GM19328 (cell line): ENCODE data around the gene SNAPC4.

ENCODE experiments used
- ATAC-seq: cut with Tn5 transposase; IDR thresholded peaks from one replicate; pipeline ENCODE4 v1.9.1; 2021; ENCODE audit warnings: mild to moderate bottlenecking, moderate library complexity; ENCODE audit not compliant: unreplicated experiment

Gene SNAPC4

DNA sequence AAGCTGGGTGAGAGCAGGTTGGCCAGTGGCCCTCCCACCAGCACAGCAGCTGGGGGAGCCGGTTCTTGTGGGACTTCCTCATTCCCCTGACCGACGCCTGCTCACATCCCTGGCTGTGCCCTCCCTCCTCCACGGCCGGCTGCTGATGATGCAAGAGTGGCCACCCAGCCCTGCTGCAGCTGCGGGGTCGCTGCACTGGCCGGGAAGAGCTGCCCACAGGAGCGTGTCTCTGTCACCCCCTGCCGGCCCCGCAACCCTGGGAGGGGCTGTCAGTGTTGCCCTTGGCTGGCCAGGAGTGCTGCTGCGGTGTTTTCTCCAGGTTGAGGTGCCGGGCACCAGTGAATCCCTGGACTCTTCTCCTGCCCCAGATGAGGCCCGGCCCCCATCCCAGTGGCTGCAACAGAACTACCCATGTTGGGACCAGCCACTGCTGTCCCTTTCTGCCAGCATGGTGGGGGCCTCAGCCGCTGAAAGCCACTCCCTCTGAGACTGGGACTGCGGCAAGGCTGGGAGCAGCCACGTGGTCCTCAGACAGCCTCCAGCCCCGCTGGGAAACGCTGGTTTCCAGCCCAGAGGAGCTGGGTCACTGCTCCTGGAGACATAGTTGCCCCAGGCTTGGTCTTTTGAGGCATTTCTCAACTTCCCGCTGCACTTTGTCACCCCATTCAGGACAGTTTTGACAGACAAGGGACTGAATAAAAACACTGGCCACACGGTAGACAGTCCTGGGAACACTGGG lies 27.2 kb downstream of the SNAPC4 start:
- ATAC-seq, result no peak

DNA sequence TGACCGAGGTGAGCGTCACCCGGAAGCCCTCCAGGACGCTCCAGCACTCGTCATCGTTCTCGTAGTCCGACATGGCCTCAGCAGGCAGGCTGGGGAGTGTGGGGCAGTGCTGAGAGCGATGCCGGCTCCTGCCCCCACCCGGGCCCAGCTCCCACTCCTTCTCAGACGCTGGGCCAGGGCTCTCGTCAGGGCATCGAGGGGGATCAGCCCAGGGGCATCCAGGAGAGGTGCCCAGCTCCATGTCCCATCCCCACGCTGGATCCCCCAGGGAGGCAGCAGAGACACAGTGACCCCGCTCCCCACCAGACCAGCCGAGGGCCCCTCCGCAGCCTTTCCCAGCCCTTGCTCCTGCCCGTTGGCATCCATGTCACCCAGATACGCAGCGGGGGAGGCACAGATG lies 28.0 kb downstream of the SNAPC4 start:
- no peak for ATAC-seq

DNA sequence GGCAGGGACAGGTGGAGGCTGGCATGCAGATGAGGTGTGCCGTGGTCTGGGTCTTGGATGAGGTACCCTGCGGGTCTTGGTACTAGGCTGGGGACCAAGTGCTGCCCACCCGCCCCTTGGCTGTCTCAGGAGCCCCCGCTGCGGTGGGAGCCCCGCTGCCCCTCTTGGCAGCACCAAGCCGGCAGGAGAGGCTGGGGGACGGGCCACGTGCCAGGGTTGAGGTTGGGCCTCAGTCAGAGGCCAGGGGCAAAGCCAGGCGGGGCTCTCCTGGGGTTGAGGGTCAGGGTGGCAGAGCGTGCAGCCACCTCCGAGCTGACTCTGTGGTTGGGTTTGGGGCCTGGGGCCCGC lies 28.5 kb downstream of the SNAPC4 start:
- no peak for ATAC-seq

DNA sequence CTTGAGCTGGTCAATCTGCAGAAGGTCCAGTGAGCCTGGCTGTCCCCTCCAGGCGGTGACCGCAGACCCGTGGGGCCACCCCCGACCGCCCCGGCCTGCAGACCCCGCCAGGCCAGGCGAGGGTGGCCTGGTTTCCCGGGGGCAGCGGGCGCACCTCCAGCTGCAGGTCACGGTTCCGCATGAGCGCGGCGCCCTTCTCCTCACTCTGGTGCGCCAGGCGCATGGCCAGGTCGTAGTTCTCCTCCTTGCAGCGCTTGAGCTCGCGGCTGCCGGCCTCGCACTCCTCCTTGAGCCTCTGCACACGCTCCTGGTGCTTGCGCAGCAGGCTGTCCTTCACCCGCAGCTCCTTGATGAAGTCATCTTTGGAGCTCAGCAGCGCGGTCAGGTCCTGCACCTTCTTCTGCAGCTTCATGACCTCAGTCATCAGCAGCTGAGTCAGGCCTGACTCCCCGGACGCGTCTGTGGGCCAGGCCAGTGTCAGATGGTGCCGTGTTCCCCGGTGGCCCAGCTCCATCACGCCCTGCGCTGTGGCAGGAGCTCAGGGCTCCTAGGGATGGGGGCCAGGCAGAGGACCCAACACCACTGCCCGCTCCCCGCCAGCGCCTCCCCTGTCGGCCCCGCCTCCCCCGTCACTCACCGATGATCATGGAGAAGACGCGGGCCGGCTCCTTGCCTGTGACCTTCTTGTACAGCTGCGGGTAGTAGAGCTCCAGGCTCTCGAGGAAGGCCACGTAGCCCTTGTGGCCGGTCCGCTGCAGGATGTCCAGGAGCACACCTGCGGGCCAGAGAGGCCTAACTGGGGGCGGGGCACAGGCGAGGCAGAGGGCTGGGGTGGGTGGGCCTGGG lies 29.1 kb downstream of the SNAPC4 start:
- no peak for ATAC-seq

DNA sequence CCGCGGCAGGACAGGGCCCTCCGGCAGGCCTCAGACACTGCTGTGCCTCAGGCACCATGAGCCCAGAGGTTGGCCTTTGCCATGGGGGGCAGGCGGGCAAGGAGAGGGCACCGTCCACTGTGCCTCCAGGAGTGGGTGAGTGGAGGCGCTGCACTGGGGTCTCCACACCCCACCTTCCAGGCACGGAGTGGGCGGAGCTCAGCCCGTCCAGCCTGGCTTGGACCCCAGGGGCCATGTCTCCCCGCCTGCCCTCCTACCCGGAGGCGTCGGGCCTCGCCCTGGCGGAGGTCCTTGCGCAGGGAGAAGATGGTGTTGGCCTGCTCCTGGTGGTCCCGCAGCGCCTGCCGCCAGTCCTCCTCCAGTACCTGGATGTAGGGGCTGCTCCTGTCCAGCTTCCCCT lies 29.9 kb downstream of the SNAPC4 start:
- ATAC-seq, result no peak

DNA sequence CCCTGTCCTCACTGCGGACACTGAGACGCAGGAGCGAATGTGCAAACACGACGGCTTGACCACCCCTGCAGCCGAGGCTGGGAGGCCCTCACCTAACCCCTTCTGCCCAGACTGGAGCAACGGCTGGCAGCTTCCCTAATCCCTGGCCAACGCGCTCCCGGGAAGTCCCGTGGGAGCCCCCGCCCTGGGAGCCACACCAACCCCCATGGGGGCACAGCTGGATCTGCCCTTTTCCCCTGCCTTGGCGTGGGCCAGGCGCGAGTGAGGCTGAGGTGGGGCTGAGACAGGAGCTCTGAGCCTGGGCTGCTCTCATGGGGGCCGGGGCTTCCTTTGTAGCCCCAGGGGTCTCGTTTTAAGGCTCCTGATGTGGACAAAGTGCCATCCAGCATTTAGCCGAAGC lies 31.8 kb downstream of the SNAPC4 start:
- ATAC-seq, result no peak

DNA sequence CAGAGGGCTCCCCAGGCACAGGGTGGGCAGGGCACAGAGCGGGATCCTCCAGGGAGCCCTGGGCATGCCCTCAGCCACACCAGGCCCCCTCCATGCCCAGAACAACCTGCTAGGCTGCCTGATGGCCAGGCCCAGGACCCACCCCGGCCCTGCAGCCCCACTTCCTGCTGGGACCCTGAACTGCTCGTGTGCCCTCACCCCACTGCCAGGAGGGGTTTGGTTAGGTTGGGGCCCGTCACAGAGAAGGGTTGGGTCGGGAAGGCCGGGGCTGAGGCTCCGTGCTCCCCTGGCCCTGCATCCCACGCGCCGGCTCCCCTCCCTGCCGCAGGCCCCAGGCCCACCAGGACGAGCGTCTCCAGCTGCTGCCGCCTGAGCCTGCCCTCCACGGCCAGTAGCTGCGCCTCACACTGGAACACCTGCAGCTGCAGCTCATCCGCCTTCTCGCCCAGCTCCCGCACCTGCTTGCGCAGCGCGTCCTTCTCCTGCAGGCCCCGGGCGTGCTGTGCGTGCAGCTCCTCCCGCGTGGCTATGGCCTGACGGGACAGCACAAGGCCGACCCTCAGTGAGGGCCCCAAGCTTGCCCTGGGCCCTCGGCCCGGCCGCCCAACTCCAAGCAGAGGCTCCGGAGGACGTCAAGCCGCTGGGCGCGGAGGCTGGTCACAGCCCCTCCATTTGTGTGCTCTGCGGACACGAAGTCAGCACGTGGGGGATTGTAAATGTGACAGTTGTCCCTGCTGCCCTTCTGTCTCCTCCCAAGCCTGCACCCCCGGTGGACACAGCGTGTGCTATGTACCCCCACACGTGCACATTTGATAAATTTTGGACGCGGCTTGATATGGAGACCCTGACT lies 32.4 kb downstream of the SNAPC4 start:
- ATAC-seq, result no peak

DNA sequence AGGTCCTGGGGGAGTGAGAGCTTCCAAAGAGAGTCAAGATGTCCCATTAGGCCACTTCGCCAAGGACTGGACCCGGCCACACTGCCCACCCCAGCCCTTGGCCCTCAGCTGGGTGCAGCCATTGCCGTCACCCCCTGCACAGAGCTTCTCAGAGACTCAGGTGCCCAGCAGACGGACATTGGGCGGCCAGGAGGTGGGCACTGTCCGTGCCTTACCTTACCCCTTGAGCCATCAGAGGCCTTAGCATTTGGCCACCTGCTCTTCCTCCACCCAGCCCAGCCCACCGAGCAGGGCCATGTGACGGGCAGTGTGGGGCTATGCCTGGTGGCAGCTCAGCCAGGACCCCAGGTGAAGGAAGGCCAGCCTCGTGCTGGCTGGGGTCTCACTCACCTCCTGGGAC lies 33.1 kb downstream of the SNAPC4 start:
- ATAC-seq, result no peak

DNA sequence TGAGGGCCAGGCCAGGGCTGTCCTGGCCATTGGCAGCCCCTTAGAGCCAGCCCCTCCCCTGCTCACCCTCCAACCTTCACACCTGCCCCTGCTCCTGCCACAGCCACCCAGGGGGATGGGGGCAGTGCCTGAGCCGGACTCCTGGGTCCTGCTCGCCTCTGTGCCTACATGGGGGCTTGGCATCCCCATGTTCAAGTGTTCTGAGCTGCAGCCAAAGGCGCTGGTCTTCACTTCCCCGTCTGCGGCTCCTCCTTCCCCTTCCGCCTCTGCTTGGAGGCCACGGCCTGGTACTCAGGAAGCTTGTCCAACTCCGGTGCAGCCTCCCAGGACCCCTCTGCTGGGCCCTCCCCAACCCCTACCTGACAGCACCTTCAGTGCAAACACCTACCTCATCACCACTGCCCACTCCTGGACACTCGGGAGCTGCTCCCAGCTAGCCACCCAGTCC lies 34.2 kb downstream of the SNAPC4 start:
- ATAC-seq, result no peak

DNA sequence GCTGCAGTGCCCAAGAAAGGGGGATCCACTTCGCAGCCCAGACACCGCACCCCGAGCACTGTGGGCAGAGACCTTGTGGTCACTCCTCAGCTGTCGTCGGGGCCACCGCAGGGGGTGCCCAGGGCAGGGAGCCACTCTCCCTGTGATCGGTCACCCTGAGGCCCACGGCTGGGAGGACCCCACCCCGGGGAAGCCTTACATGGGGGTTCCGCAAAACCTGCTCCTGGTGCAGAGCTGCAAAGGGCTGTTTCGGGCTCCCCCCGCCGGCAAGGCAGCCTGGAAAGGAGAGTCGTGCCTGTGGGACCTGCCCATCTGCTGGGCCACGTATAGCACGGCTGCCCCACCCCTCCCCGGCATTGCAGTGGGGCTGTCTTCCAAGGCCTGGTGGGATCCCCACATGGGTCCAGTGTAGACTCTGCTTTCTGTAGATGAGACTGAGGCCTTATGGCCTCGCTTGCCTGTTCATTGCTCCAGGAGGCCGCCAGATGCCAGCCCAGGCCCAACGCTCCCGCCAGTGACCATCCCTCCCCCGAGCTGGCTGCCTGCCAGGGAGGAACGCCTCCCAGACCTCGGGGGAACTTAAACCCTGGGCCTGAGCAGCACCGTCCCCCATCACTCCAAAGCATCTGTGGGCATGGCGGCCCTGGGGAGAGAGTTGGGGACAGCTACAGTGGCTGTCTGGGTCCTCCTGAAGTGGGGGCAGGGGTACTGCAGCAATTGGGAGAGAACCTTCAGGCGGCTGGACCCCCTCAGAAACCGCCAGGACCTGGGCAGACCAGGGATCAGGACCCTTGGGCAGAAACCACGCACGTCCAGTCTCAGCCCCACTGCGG lies 34.8 kb downstream of the SNAPC4 start:
- no peak for ATAC-seq

DNA sequence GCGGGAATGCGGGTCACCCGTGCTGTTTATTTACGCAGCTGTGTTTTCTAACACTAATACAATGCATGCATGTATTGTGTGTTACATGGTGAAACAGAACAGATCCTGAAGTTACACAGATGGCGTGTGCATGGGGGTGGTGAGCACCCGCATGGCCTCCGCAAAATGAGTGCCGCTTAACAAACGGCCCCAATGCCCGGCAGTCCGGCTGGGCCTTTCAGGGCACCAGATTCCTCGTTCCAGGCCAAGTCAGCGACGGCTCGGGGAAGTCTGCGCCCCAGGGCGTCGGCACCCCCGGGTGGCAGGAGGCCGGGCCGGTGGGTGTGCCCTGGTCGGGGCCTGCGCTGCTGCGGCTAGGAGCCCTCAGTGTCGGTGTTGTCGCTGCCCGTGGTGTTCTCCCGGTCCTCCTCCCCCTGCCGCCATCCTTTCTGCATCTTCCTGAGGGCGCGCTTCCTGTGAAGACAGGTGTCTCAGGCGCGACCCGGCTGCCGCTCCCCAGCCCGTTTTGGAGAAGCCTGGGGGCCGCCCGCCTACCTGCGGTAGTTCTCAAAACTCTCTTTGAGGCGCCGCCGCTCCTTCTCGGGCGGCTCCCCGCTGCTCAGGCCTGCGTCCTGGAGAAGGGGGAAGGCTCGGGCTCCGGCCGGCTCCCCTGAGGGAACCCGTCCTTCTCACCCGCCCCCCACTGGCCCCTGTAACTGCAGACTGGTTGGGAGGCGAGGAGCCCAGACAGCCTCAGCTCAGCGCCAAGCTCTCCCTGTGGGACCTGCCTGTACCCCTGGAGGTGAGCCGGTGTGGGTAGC lies 35.8 kb downstream of the SNAPC4 start:
- ATAC-seq, result no peak

DNA sequence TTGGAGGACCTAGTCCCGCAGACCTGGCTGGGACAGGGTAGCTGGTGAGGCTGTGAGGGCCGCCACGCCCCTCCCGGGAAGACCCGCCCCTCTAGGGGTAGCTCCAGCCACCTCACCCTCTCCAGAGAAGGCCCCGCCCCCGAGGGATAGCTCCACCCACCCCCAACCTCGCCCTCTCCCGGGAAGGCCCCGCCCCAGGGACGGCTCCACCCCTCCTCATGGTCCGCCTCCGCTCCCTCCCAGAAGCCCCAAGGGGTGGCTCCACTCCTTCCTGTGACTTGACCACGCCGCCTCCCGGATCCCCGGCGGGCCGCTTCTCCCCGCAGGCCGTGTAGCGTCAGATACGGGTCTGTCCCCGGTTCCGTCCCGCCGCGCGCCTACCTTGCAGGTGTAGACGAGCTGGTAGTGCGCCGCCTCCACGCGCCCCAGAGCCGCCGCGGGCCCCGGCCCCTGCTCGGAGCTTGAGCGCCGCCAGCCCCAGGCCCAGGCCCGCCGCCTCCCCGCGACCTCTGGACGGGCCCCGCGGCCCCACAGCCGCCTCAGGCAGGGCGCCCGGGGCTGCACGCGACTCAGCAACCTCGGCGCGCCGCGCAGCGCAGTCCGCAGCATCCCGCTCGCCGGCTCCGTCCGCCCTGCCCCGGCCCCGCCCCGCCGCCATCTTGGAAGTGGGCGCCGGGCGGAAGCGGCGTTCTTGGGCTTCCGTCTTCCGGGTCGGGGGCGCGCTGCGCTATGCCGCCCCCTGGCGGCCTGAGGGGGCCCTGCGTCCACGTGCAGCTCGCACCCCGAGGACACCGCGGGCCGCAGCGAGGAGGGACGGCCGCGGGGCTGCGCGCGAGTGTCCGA lies 36.6 kb downstream of the SNAPC4 start, which contains the start of gene DNLZ:
TSS of gene DNLZ (minus strand) at position 639 of the 843 bp plus-strand sequence. CDS start at position 609, 30 bp downstream.
- peak; percentile 68 for ATAC-seq

DNA sequence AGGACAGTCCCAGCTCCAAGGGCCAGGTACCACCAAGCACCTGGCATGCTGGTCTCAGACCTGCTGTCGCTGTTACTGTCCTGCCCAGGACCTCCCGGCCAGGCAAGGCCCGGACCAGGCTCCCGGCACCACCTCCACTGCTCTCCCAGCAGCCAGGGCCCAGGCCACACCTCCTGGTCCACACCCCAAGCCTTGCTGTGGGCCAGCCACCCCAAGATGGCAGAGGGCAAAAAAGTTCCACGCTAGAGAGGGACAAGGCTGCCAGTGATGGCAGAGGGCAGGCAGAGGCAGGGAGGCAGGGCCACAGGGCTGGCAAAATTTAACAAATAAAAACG lies 37.6 kb downstream of the SNAPC4 start:
- no peak for ATAC-seq

DNA sequence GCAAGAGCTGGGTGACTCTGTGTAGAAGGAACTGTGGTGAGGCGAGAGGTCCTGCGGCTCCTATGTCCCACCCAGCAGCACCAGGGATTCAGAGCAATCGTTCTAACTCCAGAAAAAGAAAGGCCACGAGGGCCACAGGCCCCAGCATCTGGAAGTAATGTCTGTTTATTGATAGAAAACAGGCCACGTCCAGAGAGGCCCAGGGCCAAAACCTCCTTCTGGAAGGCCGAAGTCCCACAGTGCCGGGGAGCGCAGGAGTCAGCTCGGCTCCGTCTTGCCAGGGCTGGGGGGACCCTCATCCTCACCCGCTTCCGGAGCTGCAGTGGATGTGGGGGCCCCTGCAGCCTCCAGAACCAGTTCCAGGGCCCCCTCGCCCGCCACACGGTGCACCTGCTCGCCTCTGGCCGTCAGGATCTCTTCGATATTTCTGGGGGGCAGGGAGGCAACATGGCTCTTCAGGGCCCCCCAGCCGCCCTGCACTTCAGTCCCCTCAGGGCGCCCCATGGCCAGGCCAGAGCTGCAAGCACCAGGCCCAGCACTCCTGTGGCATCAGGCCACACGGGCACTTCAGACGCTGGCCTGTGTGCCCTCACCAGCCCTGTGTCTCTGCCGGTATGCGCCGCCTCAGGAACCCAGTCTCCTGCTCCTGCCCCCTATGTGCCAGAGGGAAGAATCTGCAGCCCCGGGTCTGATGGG lies 38.1 kb downstream of the SNAPC4 start:
- no peak for ATAC-seq

DNA sequence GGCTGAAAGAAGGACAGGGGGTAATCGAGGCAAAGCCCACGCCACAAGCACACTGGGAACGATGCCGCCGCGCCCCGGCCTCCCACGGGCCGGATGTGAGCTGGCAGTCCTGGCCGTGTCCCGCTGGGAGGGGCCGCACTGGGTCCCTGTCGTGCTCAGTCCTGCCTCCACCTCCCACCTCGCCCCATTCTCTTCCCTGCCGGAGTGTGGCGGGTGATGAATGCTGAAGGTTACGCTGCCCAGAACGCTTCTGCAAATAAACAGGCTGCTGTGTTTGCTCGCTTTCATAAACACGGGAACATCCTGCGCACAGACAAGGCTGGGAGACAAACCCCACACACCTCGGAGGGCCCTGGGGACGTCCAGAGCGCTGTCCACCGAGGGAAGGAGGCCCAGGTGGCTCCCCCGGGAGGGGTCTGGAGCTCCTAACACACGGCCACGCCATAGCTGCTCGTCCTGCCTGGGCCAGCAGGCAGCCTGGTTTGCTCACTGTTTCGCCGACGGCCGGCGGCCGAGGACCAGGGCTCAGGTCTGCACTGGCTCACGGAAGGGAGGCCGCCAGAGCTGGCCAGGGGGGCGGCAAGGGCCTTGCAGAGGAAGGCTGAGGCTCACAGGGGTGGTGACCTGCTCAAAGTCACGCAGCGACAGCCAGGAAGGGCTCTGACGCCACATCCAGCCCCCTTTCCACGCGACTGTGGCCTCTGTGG lies 38.8 kb downstream of the SNAPC4 start:
- no peak for ATAC-seq

DNA sequence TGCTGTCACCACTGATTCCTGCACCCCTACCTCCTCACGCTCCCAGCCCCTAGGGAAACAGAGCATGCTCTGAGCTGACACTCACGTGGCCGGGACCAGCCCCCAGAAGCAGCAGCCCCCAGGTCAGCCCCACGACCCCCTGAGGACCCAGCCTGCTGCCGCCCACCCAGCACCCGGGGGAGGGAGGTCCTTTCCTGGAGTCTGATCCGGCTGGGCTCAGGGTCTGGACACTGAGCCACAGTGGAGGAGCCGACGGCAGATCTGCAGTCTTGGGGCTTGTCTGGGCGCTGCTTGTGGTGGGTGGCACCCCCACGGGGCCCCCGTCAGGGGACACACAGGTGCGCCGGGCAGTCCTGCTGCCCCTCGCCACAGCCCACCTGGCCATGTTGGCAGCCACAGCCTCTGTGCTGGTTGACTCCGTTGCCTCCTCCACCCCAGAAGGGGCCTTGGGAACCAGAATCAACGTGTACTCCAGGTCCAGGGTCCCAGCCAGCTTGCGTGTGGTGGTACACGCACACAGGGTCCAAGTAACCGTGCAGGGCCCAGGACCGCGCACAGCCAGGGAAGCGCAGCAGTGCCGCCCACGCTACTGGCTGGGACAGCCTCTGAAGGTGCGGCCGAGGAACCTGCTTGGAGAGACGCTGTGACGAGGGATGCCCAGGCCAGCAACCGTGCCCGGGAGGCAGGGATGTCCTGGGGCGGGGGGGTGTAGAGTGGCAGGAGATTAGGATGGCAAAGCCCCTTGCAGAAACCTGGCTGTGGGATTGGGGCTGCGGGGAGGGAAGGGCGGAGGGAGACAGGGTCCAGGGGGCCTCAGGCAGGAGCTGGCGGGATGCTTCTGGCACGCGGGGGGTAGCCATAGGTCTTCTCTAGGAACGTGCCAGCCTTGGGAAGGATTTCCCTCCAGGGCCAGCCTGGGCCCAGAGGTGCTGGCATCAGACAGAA lies 39.9 kb downstream of the SNAPC4 start:
- ATAC-seq, result no peak

DNA sequence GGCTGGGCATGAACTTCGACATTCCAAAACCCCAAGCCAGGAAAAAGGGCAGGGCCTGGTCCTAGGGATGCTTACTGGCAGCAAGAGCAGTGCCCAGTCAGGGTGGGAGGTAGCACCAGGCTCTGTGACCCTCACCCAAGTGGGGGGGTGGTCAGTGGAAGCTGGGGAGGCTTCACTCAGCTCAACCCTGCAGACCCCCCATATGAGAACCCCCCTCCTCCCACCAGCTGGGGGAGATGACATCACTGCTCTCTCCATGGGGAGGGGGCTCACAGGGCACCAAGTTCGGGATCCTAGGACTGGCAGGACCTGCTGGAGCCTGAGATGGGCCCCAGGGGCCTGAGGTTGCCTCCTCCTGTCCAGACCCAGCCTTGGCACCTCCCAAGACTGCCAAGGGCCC lies 41.1 kb downstream of the SNAPC4 start:
- no peak for ATAC-seq
